Natural killer cell (primary cell): ENCODE measurements around the gene DNMT1. TPM values are rescaled to one million over a fixed set of nuclear protein-coding genes. Genes with fewer than 3 reads are reported as not detected.
A peak's percentile ranks its signal among the peaks of the same experiment; 100 is the strongest.

ENCODE experiments used
- ATAC-seq, 3 donors: fragments of 150-1000 bp in 2 of 3; fragments of 200-7000 bp in 1 of 3; cut with Tn5 transposase; 1 replicate in 1 of 3; 2 replicates in 2 of 3; pipeline ENCODE4 v1.10.0; 2021; ENCODE audit warnings: mild to moderate bottlenecking in 2 of 3, moderate library complexity in 2 of 3
- DNase-seq, 2 donors: peaks; one replicate each; pipeline versions ENCODE4 v3.0.0 to v3.0.0-alpha.2; 2013 to 2021; ENCODE audit warnings: mixed read lengths in 1 of 2
- H3K27ac ChIP-seq: one replicate; pipeline ENCODE4 v1.5.1; 2013; ENCODE audit warnings: mild to moderate bottlenecking, low read length
- H3K27me3 ChIP-seq: one replicate; pipeline ENCODE4 v1.6.1; 2013; ENCODE audit warnings: low read length; ENCODE audit not compliant: control insufficient read depth, insufficient read depth
- H3K36me3 ChIP-seq: one replicate; pipeline ENCODE4 v1.6.1; 2013; ENCODE audit warnings: low read length; ENCODE audit not compliant: control insufficient read depth, insufficient read depth
- H3K4me1 ChIP-seq: one replicate; pipeline ENCODE4 v1.6.1; 2013; ENCODE audit warnings: low read length; ENCODE audit not compliant: control insufficient read depth, insufficient read depth
- H3K4me3 ChIP-seq: one replicate; pipeline ENCODE4 v1.5.1; 2013; ENCODE audit warnings: low read length
- H3K9me3 ChIP-seq: one replicate; pipeline ENCODE4 v1.6.1; 2013; ENCODE audit warnings: low read length; ENCODE audit not compliant: control insufficient read depth, insufficient read depth
- H3K27ac Mint-ChIP-seq, 2 donors: one replicate each; pipeline ENCODE4 v1.8.0; 2022; ENCODE audit warnings: mild to moderate bottlenecking in 2 of 2, mixed read lengths in 2 of 2, moderate library complexity in 1 of 2
- H3K27me3 Mint-ChIP-seq, 2 donors: one replicate each; pipeline ENCODE4 v1.8.0; 2022; ENCODE audit warnings: low read depth in 2 of 2, mixed read lengths in 2 of 2
- H3K36me3 Mint-ChIP-seq: one replicate; pipeline ENCODE4 v1.8.0; 2022; ENCODE audit warnings: mixed read lengths
- H3K4me1 Mint-ChIP-seq, 2 donors: one replicate each; pipeline ENCODE4 v1.8.0; 2022; ENCODE audit warnings: mixed read lengths in 2 of 2
- H3K4me3 Mint-ChIP-seq: one replicate; pipeline ENCODE4 v1.8.0; 2022; ENCODE audit warnings: mild to moderate bottlenecking, moderate library complexity, mixed read lengths
- H3K9me3 Mint-ChIP-seq, 2 donors: one replicate each; pipeline ENCODE4 v1.8.0; 2022; ENCODE audit warnings: mixed read lengths in 2 of 2
- CTCF ChIP-seq: fragments of 200-600 bp; IDR thresholded peaks from one replicate; pipeline ENCODE4 v1.8.0; 2022; ENCODE audit warnings: antibody characterized with exemption
- WGBS: methylation state at CpG from one replicate; pipeline ENCODE4 v1.1.7; 2013; ENCODE audit warnings: missing lambda C conversion rate; ENCODE audit not compliant: insufficient coverage; 5-methylcytosine and 5-hydroxymethylcytosine counted together
- intact Hi-C: fragments of 100-400 bp; cut with micrococcal nuclease; formaldehyde crosslinking; loops from one replicate; pipeline ENCODE4 v1.14.2; 2022
- total RNA-seq, 4 donors: library from RNA; stranded (reverse); fragments of 120-200 nt in 1 of 4; gene quantifications; one replicate each; pipeline versions ENCODE4 v1.2.3 to v1.2.4, GENCODE V29; 2013 to 2022

The DNMT1 gene
- total RNA-seq, 3 donors from 2014 or later (not counting 1 experiment from before 2014, with no cell fraction given): 266 to 323 (median 275) TPM

- H3K4me3 ChIP-seq: no peak overlapping the region
- Mint-ChIP-seq H3K4me1 (peaks cover 6 to 23% of the 10 kb centered on the region in 2 donors), H3K27ac (peak overlapping the region in 1 of 2 donors; percentile 47), H3K9me3 (no peaks in the 10 kb centered on the region), H3K4me3 (peak overlapping the region; percentile 35), H3K36me3 (no peaks in the 10 kb centered on the region), H3K27me3 (no peaks in the 10 kb centered on the region)
- WGBS: 90% methylated on average over 6 of the region's 13 CpGs
- H3K27me3 ChIP-seq: no peaks in the 10 kb centered on the region
- DNase-seq (no peak), ATAC-seq (no peak)
- H3K27ac ChIP-seq: no peak overlapping the region
- intact Hi-C loops: no loop called here
- H3K36me3 ChIP-seq: no peaks in the 10 kb centered on the region
- H3K9me3 ChIP-seq: no peaks in the 10 kb centered on the region
- no peak for TF ChIP-seq CTCF
- peaks cover 25% of the 10 kb centered on the region for H3K4me1 ChIP-seq
These were observed 31.7 kb upstream of the DNMT1 start for GRCh38 chr19:10226376-10227025.

GRCh38 chr19:10226021-10226375 lies 31.2 kb upstream of the DNMT1 start:
- DNase-seq (no peak), ATAC-seq (no peak)
- Histone ChIP-seq H3K36me3 (no peaks in the 10 kb centered on the region), H3K4me1 (peaks cover 23% of the 10 kb centered on the region), H3K4me3 (no peak overlapping the region), H3K27ac (no peak overlapping the region), H3K9me3 (no peaks in the 10 kb centered on the region), H3K27me3 (no peaks in the 10 kb centered on the region)
- no peaks in the 10 kb centered on the region for H3K27me3 Mint-ChIP-seq
- no peak for TF ChIP-seq CTCF
- no peaks in the 10 kb centered on the region for H3K36me3 Mint-ChIP-seq
- intact Hi-C loops: no loop called here
- no peak overlapping the region for H3K4me3 Mint-ChIP-seq
- no peaks in the 10 kb centered on the region for H3K9me3 Mint-ChIP-seq
- H3K27ac Mint-ChIP-seq: peak overlapping the region in 1 of 2 donors; percentile 47
- peaks cover 6 to 23% of the 10 kb centered on the region in 2 donors for H3K4me1 Mint-ChIP-seq
- 96% methylated on average over 6 of the region's 6 CpGs for WGBS

GRCh38 chr19:10224337-10224736 lies 29.6 kb upstream of the DNMT1 start:
- 95% methylated on average over 23 of the region's 23 CpGs for WGBS
- H3K9me3 Mint-ChIP-seq: no peaks in the 10 kb centered on the region
- no peaks in the 10 kb centered on the region for H3K36me3 Mint-ChIP-seq
- peak overlapping the region in 1 of 2 donors; percentile 14 for H3K27ac Mint-ChIP-seq
- DNase-seq (no peak), ATAC-seq (no peak)
- Histone ChIP-seq H3K27me3 (no peaks in the 10 kb centered on the region), H3K27ac (no peak overlapping the region), H3K36me3 (no peaks in the 10 kb centered on the region), H3K4me3 (no peak overlapping the region), H3K9me3 (no peaks in the 10 kb centered on the region), H3K4me1 (peaks cover 15% of the 10 kb centered on the region)
- TF ChIP-seq CTCF: no peak
- H3K4me1 Mint-ChIP-seq: peaks cover 0 to 18% of the 10 kb centered on the region in 2 donors
- no peaks in the 10 kb centered on the region for H3K27me3 Mint-ChIP-seq
- H3K4me3 Mint-ChIP-seq: no peak overlapping the region
- intact Hi-C loops: no loop called here
